ENCODE measurements around the gene KLHL29. TPM values are rescaled to one million over a fixed set of nuclear protein-coding genes. Genes with fewer than 3 reads are reported as not detected.

The KLHL29 gene
- total RNA-seq, 3 donors from 2014 or later (not counting 1 experiment from before 2014, with no cell fraction given) = 0.24 to 0.43 (median 0.33) TPM

- Histone ChIP-seq H3K27ac (ENCODE audit: low read length) (no peak overlapping the region), H3K36me3 (ENCODE audit: control insufficient read depth, insufficient read depth, low read length) (no peaks in the 10 kb centered on the region), H3K27me3 (ENCODE audit: control insufficient read depth, insufficient read depth, low read length) (no peaks in the 10 kb centered on the region), H3K9me3 (ENCODE audit: control insufficient read depth, insufficient read depth, low read length) (no peaks in the 10 kb centered on the region), H3K4me3 (ENCODE audit: low read length) (no peak overlapping the region), H3K4me1 (ENCODE audit: control insufficient read depth, insufficient read depth, low read length) (no peaks in the 10 kb centered on the region)
- ATAC-seq (peak in 2 of 3 donors; percentile 11 to 33), DNase-seq (peak in 1 of 2 donors; percentile 17)
- peaks cover 0 to 12% of the 10 kb centered on the region in 2 donors for H3K27me3 Mint-ChIP-seq (ENCODE audit: low read depth in 2 of 2)
- H3K4me3 Mint-ChIP-seq = no peak overlapping the region
- H3K9me3 Mint-ChIP-seq = no peaks in the 10 kb centered on the region
- intact Hi-C loops (cut with micrococcal nuclease) = no loop called here
- WGBS (ENCODE audit: insufficient coverage) = 67% methylated on average over 12 of the region's 12 CpGs
- H3K36me3 Mint-ChIP-seq = no peaks in the 10 kb centered on the region
- H3K4me1 Mint-ChIP-seq = peaks cover 0 to 9% of the 10 kb centered on the region in 2 donors
- TF ChIP-seq, protein P1, sequence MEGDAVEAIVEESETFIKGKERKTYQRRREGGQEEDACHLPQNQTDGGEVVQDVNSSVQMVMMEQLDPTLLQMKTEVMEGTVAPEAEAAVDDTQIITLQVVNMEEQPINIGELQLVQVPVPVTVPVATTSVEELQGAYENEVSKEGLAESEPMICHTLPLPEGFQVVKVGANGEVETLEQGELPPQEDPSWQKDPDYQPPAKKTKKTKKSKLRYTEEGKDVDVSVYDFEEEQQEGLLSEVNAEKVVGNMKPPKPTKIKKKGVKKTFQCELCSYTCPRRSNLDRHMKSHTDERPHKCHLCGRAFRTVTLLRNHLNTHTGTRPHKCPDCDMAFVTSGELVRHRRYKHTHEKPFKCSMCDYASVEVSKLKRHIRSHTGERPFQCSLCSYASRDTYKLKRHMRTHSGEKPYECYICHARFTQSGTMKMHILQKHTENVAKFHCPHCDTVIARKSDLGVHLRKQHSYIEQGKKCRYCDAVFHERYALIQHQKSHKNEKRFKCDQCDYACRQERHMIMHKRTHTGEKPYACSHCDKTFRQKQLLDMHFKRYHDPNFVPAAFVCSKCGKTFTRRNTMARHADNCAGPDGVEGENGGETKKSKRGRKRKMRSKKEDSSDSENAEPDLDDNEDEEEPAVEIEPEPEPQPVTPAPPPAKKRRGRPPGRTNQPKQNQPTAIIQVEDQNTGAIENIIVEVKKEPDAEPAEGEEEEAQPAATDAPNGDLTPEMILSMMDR (IDR thresholded peaks at IDR 0.05) = no peak
- H3K27ac Mint-ChIP-seq = no peak overlapping the region
These were observed 289.1 kb downstream of the KLHL29 start for GRCh38 chr2:23673830-23674679.

GRCh38 chr2:23675506-23675905 lies 290.5 kb downstream of the KLHL29 start:
- DNase-seq (no peak), ATAC-seq (no peak)
- no peaks in the 10 kb centered on the region for H3K9me3 Mint-ChIP-seq
- H3K36me3 ChIP-seq (ENCODE audit: control insufficient read depth, insufficient read depth, low read length) = no peaks in the 10 kb centered on the region
- H3K27me3 ChIP-seq (ENCODE audit: control insufficient read depth, insufficient read depth, low read length) = no peaks in the 10 kb centered on the region
- no peaks in the 10 kb centered on the region for H3K9me3 ChIP-seq (ENCODE audit: control insufficient read depth, insufficient read depth, low read length)
- no peak overlapping the region for H3K27ac ChIP-seq (ENCODE audit: low read length)
- 93% methylated on average over 7 of the region's 7 CpGs for WGBS (ENCODE audit: insufficient coverage)
- no peak overlapping the region for H3K27ac Mint-ChIP-seq
- no peak overlapping the region for H3K4me3 ChIP-seq (ENCODE audit: low read length)
- H3K4me3 Mint-ChIP-seq = no peak overlapping the region
- TF ChIP-seq, protein P1 (IDR thresholded peaks at IDR 0.05) = no peak
- H3K36me3 Mint-ChIP-seq = no peaks in the 10 kb centered on the region
- H3K27me3 Mint-ChIP-seq (ENCODE audit: low read depth in 2 of 2) = peaks cover 0 to 12% of the 10 kb centered on the region in 2 donors
- H3K4me1 ChIP-seq (ENCODE audit: control insufficient read depth, insufficient read depth, low read length) = no peaks in the 10 kb centered on the region
- intact Hi-C loops (cut with micrococcal nuclease) = no loop called here
- H3K4me1 Mint-ChIP-seq = peaks cover 0 to 9% of the 10 kb centered on the region in 2 donors

GRCh38 chr2:23677836-23678235 lies 292.9 kb downstream of the KLHL29 start:
- H3K27me3 Mint-ChIP-seq (ENCODE audit: low read depth in 2 of 2) = peaks cover 0 to 12% of the 10 kb centered on the region in 2 donors
- Histone ChIP-seq H3K27me3 (ENCODE audit: control insufficient read depth, insufficient read depth, low read length) (no peaks in the 10 kb centered on the region), H3K36me3 (ENCODE audit: control insufficient read depth, insufficient read depth, low read length) (no peaks in the 10 kb centered on the region), H3K4me3 (ENCODE audit: low read length) (no peak overlapping the region), H3K9me3 (ENCODE audit: control insufficient read depth, insufficient read depth, low read length) (no peaks in the 10 kb centered on the region), H3K4me1 (ENCODE audit: control insufficient read depth, insufficient read depth, low read length) (no peaks in the 10 kb centered on the region), H3K27ac (ENCODE audit: low read length) (no peak overlapping the region)
- intact Hi-C loops (cut with micrococcal nuclease) = no loop called here
- no peaks in the 10 kb centered on the region for H3K9me3 Mint-ChIP-seq
- no peaks in the 10 kb centered on the region for H3K36me3 Mint-ChIP-seq
- no peak for ATAC-seq
- no peak overlapping the region for H3K27ac Mint-ChIP-seq
- no peak for DNase-seq
- 69% methylated on average over 2 of the region's 2 CpGs for WGBS (ENCODE audit: insufficient coverage)
- TF ChIP-seq, protein P1 (IDR thresholded peaks at IDR 0.05) = no peak
- H3K4me3 Mint-ChIP-seq = no peak overlapping the region
- peaks cover 0 to 12% of the 10 kb centered on the region in 2 donors for H3K4me1 Mint-ChIP-seq
